Measurements from ENCODE around the gene APOH.

- TF ChIP-seq CTCF (IDR thresholded peaks at IDR 0.05) (no peak), POLR2A (IDR thresholded peaks at IDR 0.05) (no peak)
Observed at GRCh38 chr17:66233023-66233753, 4.0 kb upstream of the APOH start.
